GM21576 (cell line): Measurements from ENCODE around the gene KCNK5.

Experiments used
- ATAC-seq: cut with Tn5 transposase; IDR thresholded peaks from one replicate; pipeline ENCODE4 v1.9.1; 2021; ENCODE audit warnings: mild to moderate bottlenecking, moderate library complexity; ENCODE audit not compliant: unreplicated experiment

The KCNK5 gene

DNA sequence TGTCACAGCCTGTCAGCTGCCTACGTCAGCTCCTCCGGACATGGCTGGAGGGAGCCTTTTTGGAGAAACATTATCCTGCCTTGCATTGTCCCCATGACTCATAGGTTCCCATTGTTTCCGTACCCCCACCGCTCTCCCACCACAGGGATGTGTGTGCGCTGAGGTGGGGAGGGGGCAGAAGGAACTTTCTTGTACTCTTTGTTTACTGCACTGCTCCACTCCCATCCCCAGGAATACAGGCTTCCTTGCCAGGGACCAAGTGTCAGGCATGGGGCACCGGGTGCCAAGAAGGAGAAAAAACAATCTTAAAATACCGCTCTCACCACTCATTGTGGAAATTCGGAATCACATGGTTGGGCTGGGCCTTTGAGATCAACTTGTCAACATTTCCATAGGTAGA, 51.0 kb downstream of the KCNK5 start:
- no peak for ATAC-seq

DNA sequence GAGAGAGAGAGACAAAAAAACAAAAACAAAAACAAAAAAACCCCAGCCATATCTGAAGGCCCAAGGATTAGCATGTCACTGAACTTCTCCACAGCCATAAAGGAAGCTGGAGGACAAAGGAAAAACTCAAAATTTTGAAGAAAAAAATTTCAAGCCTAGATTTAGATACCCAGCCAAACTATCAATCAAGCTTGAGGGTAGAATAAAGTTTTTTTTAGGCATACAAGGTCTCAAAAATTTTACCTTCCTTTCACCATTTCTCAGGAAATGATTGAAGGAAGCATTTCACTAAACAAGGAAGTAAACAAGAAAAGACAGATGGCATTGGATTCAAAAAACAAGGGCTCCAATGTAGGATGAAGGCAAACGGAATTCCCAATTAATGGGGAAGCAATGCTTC, 52.1 kb downstream of the KCNK5 start:
- no peak for ATAC-seq

DNA sequence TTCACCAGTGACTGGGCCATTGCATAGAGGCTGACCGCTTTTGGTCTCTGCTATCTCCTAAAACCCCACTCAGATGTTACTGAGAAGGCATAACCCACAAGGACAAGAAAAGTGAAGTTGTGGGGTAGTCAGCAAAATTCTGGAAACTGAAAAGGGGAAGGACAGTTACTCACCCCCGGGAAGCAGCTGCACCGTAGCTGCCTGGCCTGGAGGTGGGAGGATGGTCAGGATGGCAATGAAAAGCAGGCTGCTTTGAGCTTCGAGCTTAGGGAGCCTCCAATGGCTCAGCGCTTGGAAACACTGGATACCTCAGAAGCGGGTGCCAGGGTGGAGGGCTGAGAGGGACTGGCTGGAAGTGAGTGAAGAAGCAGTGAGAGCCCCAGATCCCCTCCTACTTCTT, 56.0 kb downstream of the KCNK5 start:
- no peak for ATAC-seq

DNA sequence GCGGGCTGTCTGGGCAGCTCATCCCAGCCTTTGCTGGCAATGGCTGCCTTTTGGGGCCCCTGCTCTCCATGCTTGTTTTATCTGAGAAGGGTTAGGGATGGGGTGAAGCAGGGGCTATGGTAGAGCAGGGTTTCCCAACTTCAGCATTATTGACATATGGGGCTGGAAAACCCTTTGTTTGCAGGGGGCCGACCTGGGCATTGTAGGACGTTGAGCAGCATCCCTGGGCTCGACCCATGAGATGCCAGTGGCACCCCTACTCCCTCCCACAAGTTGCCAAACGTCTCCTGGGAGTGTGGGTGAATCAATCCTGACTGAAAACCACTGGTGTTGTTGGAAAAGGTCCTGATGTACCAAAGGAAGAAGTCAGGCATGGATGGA, 56.9 kb downstream of the KCNK5 start:
- no peak for ATAC-seq

DNA sequence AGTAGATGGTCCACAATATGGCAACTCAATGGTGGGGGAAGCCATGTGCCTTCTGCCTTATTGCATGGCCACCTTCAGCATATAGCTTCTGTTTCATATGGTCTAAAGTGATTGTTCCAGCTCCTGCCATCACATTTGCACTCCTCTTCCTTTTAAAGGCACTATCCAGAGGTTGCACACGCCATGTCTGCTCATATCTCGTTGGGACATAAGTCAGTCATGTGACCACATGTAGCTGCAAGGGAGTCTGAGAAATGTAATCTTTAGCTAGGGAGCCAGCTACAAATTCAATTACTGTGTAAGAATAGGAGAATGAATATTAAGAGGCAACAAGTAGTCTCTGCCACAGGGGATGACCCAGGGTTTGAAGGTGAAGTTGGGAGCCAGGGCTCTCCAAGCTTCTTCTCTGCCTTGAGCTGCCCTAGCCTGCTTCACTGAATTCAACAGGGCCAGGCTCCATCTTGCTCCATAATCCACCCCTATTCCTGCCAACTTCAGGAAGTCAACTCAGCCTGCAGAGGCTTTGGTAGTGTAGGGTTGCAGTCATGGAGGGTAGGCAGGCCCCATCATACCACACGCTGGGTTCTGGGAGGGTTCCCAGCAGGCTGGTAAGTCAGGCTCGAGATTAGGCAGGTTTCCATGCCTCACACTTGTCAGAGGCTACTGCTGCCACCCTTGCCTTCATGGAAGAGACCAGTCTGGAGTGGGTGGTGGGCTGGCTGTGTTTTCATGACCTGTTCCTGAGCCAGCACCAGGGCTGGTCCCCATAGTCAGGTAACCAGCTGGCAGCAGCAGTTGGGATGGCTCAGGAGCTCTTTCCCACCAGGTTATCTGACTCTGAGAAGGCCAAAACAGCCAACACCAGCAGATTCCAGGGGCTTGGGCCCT, 57.5 kb downstream of the KCNK5 start:
- ATAC-seq: no peak

DNA sequence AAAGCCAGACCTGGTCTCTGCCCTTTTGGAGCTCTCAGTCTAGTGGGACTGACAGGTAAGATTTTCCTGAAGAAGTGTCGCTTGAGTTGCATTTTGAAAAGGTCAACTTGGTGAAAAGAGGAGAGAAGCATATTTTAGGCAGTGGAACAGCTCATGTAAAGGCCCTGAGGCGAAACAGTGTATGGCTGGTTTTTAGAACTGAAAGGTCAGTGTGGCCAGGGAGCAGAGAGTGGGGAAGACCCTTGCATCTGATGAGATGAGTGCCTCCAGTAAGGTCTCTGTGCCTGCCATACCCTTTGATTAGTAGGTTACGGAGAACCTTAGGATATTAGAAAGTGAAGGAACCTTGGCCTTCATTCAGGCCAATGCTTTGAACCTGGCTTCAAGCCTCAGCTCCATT, 58.4 kb downstream of the KCNK5 start:
- ATAC-seq: no peak

DNA sequence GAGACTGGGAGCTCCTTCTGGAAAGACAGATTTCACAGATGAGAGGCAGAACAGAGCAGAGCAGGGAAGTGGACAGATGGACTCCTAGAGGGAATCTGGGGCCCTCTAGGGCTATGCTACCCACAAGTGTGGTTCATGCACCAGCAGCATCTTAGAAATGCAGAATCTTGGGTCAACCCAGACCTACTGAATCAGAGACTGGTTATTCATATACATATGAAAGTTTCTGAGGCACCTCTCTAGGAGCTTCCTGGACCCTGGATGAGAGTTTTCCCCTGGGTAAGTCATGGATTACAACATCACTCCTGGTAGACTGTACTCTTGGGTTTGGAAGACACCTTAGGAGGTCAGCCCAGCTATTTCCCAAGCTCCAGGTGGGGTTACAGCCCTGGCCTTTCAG, 58.9 kb downstream of the KCNK5 start:
- no peak for ATAC-seq

DNA sequence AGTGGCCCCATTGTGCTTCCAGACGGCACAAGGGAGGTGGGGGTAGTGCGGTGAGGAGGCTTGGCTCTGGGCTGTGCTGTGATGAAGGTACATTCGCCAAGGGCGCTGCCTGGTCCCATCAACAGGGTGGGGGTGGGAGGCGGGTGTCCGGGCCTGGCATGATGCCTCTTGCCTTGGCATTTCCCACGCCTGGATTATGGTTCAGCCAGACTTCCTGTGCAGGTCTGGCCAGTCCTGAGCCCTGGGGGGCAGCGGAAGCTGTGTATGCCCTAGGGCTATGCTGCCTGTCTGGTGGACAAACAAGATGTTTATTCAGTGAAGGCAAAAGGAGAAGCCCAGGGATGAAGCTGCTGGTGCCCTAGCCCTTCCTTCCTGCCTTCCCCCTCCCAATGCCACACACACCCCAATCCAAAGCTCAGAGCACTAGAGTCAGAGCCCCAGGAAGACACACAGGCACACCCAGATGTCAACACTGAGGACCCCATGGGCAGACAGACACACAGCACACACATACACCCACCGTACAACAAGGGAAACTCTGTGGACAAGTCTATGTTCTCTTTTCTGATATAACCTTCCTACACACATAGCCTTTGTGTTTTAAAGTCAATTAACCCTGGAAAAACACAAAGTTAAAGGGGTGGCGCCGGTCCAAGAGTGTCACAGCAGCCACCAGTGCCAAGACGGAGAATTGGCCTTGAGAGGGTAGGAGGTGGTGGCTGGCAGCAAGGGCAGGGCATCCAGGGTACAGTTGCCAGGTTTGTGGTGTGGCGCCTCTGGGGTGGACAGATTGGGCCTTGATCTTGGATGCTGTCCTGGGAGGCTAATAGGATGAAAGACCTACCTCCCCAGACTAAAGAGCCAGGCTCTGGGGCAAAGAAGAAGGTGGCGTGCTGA, 59.6 kb downstream of the KCNK5 start:
- ATAC-seq: no peak

DNA sequence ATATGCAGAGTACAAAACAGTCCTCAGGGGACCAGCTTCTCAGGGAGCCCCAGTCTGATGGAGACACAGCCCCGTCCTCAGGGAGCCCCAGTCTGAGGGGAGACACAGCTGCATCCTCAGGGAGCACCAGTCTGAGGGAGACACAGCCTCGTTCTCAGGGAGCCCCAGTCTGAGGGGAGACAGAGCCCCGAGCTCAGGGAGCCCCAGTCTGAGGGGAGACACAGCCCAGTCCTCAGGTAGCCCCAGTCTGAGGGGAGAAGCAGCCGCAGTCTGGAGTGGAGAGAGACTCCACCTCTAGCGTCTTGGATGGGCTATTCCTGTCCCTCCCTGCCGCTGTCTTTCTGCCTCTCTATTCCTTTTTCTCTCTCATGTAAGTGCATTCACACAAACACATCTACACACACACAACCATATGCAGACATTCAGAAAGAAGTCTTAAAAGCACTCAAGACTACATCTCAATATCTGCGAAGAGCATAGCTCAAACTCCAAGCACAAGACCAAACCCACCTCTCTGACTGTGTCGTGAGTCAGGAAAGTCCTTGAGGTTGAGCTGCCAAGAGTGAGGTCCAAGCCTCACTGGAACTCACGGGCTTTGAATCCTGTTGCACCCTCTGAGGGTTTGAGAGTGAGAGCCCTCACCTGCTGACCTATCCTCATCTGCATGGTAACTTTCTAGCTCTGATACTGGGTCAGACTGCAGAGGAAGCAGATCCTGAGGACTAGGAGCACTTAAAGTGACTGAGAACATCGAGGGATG, 61.2 kb downstream of the KCNK5 start:
- ATAC-seq: no peak

DNA sequence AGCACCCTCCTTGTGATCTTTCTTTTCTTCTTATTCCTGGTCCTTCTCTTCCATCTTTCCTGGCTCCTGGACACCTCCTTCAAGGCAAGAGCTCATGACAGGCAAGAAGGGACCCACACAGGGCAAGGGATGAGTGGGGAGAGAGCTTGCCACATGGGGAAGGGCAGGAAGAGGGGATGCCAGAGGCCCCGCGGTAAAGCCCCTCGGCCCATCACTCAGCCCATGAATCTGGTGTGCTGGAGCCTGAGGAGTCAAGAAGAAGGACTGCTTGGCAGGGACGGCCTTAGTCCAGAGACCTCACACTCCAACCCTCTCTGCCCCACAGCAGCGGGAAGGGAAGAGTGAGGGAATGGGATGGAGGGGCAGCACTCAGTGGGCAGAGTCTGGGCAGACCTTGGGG, 62.0 kb downstream of the KCNK5 start:
- ATAC-seq: no peak

DNA sequence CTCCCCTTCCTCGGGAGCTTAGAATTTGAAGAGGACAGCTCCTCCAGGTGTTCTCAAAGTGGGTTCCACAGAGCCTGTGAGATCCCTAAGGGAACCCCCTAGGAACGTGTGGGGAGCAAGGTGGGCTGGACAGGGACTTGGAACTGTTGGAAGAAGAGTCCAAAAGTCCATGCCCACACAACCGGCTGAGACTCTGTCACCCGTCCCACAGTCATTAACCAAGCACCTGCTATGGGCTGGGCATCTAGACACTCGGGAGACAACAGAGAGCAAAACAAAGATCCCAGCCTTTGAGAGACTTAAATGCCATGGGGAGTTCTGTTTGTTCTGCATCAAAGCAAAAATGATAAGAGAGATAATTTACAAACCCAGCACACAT, 62.4 kb downstream of the KCNK5 start:
- ATAC-seq: no peak

DNA sequence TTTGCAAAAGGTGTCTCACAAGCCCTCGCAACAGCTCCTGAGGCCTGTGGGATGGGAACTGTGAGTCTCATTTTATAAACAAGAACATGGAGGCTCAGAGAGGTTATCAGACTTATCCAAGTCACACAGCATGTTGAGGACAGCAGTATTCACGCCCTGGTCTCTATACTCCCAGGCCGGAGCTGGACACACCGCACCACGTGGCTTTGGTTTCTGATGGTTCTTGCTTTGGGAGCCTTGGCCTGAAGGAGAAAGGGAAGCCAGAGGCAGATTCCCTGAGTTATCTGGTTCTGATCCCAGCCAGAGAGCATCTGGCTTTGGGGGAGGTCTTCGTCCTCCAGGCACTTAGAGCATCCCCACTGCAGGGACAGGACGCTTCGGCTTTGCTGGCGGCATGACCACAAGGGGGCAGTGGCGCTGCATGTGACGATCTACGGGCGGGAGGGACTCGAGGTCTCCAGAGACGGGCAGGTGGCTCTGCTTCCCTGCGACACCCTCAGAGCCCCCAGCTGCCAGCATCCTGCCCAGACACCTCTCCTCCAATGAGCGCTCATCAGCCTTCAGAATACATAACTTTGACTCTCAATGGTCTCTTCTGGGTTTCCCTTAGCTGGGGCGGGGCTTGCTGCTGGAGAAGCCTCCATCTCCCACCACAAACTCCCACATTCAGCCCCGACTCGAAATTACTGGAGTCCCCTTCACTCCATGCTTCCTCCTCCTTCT, 62.9 kb downstream of the KCNK5 start:
- no peak for ATAC-seq

DNA sequence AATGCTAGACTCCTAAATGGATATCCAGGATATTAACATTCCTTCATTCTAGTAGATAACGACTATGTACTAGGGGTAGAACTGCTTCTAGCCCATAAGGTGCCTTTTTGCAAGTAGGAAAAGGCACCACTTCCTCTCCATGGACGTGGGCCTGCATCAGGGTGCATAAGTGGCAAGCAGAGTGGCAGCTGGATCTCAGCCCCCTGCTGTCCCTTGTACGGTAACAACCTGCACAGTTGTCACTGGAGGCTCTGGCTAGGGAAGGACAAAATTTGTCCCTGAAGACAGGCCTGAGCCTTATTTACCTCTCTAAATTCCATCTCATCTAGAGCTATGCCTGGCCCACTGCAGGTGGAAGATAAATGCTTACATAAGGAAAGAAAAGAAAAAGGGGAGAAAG, 71.8 kb downstream of the KCNK5 start:
- ATAC-seq: no peak

DNA sequence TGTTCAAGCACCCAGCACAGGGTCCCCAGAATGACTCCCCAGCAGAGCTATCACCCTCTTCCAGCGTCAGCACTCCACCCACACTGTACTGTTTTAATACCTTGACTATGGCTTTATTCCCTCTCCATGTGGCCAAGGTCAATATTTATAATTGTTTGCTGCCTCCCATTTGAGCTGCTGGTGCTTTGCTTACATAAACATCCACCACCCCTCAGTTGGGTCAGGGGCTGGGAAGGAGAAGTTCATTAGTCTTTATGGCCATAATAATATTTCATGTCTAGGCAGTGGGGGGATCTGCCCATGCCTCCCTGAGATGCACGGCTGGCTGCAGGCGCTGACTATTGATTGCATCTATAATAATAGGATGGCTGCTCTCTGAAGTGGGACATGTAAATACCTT, 72.5 kb downstream of the KCNK5 start:
- ATAC-seq: no peak

DNA sequence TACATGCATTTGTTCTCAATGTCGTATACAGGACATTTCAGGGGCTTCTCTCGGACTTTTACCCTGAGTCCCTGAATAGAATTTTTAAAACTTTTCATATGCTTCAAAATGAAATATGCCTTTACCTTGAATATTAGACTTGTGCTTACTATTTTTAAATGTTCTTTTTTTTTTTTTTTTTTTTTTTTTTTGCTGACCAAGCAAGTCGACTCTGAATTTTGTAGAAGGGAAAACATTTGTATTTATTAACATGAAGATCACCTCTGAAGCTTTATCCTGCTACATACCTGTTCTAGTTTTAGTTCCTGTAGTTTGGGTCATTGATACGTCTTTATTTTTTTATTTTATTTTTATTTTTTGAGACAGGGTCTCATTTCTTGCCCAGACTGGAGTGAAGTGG, 74.6 kb downstream of the KCNK5 start:
- ATAC-seq: no peak

DNA sequence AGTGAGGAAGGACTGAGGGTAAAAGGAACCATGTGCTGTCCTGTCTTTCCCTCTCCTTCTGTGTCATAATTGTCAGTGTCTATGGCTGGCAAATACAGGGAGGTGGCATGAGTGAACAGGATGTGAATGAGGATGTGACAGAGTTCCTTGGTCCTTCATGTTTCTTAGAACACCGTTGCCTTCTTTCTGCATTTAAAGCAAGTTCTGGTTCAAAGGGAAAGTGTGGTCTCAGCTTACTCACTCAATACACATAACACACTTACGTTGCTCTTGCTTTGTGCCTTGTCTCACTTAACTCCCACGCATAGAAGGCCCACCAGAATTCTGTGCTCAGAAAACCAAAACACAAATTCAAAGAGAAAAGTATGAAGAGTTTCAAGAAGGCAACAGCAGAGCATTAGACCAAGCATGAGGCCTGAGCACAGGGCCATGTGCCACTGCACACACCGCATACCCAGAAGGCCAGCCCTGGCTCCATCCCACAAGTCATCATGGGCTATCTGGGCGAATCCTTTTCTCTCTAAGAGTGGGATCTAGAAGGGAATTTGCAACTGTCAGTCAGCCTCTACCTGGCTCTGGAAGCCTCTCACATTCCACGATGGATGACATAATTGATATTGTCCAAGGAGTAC, 75.4 kb downstream of the KCNK5 start:
- ATAC-seq: no peak

DNA sequence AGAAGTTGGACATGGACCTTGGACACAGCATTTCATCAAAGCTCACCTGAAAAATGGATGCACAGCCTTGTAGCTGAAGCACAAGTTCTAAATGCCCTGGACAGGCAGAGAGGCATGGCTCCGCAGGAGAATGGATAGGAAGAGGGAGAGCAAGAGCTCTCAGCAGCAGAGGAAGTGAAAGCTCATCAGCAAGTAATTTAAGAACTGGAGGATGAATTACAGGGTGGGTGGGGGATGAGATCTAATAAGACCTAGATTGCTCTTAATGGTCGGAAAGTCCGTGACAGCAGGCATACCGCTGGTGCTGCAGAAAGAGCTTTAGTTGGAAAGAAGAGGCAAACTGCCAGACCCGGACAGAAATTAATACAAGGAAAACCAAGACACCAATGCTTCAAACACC, 77.0 kb downstream of the KCNK5 start:
- no peak for ATAC-seq

DNA sequence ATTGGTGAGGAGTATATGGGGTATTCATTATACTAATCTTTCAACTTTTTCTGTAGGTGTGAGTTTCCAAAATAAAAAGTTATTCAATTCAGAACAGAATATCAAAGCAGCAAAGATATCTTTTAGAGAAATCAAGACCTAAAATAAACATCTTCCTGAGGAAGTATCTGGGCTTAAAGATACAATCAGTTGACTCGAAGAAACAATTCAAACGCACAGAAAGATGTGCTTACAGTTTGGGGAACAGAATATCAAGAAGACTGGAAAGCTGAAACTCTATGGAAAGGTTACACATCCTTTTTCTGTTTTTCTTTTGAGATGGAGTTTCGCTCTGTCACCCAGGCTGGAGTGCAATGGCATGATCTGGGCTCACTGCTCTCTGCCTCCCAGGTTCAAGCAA, 78.1 kb downstream of the KCNK5 start:
- no peak for ATAC-seq

DNA sequence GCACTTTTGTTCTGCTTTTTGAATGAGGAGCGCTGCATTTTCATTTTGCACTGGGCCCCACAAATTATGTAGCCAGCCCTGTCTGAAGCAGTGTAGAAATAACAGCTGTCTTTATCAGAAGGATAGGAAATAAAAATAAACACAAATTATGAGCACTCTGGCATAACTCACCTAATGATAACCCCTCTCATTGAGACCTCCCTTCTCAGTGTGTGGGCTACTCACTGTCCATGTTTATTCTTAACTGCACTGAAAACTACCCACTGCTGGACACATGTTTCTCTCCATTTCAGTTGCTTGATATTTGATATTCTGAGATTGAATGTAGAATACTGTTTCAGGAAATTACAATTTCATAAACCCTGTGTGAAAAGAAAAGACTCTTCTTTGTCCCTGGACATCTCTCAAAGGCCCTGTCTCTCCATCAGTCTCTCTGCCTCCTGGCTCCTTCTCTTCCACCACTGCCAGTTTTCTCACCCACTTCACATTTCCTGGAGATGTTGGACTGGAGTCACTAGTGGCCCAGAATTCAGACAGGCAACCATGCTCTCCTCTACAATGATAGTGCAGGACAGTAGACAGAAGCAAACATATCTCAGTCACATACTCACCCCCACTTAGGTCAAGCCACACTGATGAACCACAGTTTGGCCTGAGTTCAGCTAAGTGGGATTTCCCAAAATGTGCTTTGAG, 84.6 kb downstream of the KCNK5 start:
- ATAC-seq: no peak
